GM10266 (cell line): ENCODE data around the gene TYROBP.

Experiments used
- DNase-seq: peaks from one replicate; pipeline ENCODE4 v3.0.0; 2012; ENCODE audit errors: extremely low spot score
- CTCF ChIP-seq: IDR thresholded peaks from 2 replicates; pipeline ENCODE4 v1.5.1; 2012; ENCODE audit warnings: mild to moderate bottlenecking, low read depth; ENCODE audit not compliant: control insufficient read depth, insufficient read depth; ENCODE audit errors: missing control alignments

TYROBP gene

GRCh38 chr19:35903550-35904179, 4.4 kb downstream of the TYROBP start:
- DNase-seq = peak; percentile 77
- no peak for TF ChIP-seq CTCF

GRCh38 chr19:35902870-35903475, 5.1 kb downstream of the TYROBP start:
- DNase-seq = no peak
- TF ChIP-seq CTCF = no peak

GRCh38 chr19:35901854-35902661, 6.0 kb downstream of the TYROBP start, which contains the start of gene HCST:
TSS of gene HCST (plus strand) at chr19:35902529. CDS start at chr19:35902594, 65 bp downstream.
- no peak for TF ChIP-seq CTCF
- DNase-seq = no peak

GRCh38 chr19:35901055-35901644, 6.9 kb downstream of the TYROBP start:
- no peak for TF ChIP-seq CTCF
- no peak for DNase-seq

- TF ChIP-seq CTCF = no peak
- DNase-seq = peak; percentile 93
These were observed 8.4 kb downstream of the TYROBP start for GRCh38 chr19:35899547-35900214.

GRCh38 chr19:35898499-35898809, 9.6 kb downstream of the TYROBP start:
- TF ChIP-seq CTCF = no peak
- DNase-seq = no peak
